Measurements from ENCODE around the gene BIRC2. TPM values are rescaled to one million over a fixed set of nuclear protein-coding genes. Genes with fewer than 3 reads are reported as not detected.

Gene BIRC2
- 26.1 and 40.4 TPM in 2 replicates for total RNA-seq (ENCODE audit: low replicate concordance)

DNA sequence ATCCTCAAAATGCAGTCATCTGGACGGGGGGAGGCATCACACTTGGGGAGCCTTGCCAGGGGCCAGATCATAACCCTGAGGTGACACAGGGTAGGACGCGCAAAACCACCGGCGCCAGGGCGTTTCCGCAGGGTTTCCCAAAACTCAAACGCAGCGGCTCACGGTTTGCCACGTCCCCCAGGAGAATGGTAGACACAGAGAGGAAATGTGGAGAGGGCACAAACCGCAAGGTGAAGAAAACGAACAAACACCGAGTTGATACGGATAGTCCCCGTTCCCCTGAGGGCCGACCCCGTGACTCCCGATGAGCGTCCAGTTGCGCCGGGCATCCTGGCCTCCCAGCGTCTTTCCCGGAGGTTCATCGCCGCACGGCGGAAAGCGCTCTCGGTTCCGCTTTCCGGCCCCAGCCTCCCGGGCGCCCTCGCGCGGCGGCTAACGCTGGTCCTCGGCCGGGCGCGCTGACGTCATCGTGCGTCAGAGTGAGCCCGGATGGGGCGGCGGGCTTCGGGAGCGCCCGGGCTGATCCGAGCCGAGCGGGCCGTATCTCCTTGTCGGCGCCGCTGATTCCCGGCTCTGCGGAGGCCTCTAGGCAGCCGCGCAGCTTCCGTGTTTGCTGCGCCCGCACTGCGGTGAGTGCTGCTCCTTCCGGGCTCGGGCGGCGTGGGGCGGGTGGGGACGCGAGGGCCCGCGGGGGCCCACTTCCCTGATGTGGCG lies at the start of gene BIRC2:
BIRC2 (plus strand) TSS at position 467 of the 714 bp plus-strand sequence. CDS start 2,641 bp downstream, outside the sequence.

DNA sequence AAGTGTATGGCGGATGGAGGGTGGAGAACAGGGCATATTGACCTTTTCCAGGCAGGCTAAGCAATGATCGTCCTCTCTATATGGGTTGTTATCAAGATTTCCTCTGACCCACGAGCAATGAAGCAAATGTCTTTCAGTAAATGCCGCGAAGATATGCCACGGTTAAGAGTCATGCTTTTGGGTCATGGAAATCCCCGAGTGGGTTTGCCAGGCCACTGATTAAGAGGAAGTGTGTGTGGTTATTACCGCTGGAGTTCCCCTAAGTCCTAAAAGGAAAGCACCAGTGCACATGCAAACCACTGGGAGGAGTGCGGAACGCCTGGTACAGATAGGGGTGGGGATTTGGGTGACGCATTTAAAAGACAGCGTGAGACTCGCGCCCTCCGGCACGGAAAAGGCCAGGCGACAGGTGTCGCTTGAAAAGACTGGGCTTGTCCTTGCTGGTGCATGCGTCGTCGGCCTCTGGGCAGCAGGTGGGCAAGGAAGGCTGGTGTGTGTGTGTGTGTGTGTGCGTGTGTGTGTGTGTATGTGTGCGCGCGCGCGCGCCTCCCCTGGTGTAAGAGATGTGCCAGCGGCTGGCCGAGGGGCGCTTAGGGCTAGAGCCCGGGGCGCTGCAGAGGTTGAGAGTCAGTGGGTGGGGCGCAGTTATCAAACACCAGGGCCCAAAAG lies 29.8 kb upstream of the BIRC2 start, which contains the start of gene BIRC3:
BIRC3 (plus strand) TSS at position 386 of the 669 bp plus-strand sequence. CDS start 7,026 bp downstream, outside the sequence.

Other genes with a start within 250 kb of the BIRC2 start
- gene YAP1, start 236.8 kb upstream of the BIRC2 start, total RNA-seq (ENCODE audit: low replicate concordance), result 85.3 and 168 TPM in 2 replicates
- gene BIRC3, start 29.7 kb upstream of the BIRC2 start, total RNA-seq (ENCODE audit: low replicate concordance), result 0.23 and 0.47 TPM in 2 replicates
- gene TMEM123, start 105.6 kb downstream of the BIRC2 start, total RNA-seq (ENCODE audit: low replicate concordance), result 60.4 and 86.6 TPM in 2 replicates
- gene MMP7, start 183.5 kb downstream of the BIRC2 start, total RNA-seq (ENCODE audit: low replicate concordance), result not detected in 2 replicates

All from smooth muscle cell of the coronary artery (primary cell).